Erythroblast (primary cell): Measurements from ENCODE around the gene ZIC2.

Experiments used
- GATA1 ChIP-seq: IDR thresholded peaks from 2 replicates; pipeline ENCODE4 v1.6.1; 2011; ENCODE audit warnings: low read depth, mild to moderate bottlenecking, control low read depth, low read length, moderate library complexity
- POLR2A ChIP-seq: IDR thresholded peaks from 2 replicates; pipeline ENCODE4 v1.6.1; 2011; ENCODE audit warnings: mild to moderate bottlenecking, low read length

DNA sequence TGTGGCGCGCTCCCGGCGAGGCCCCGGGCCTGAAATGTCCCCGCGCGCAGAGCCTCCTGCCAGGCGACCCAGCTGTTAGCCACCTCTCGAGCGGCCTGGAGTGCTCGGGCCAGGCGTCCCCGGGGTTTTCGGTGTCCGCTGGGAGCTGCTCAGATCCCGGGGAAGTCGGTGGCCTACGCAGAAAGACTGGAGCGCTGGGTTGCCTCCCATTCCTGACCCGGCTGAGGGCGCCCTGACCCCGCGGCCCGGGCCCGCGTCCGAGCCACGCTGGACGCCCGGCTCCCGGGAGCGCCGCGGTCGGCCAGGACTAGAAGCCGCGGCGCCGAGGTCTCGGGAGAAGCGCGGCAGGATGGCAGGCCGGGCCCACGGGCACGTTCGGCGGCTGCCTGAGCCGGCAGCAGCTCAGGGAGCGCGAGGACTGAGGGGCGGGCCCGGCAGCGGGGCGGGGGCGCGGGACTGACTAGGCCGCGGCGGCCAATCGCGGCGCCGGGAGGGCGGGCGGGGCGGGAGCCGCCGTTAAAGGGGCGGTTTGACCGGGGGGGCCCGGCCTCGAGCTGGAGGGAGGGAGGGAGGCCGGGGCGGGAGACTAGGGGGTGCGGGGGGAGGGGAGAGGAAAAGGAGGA, 1.3 kb upstream of the ZIC2 start:
- no peak for TF ChIP-seq POLR2A
- no peak for TF ChIP-seq GATA1
